Measurements from ENCODE around the gene ARNT2.

Gene ARNT2

GRCh38 chr15:80452166-80452565, 48.0 kb downstream of the ARNT2 start:
- no peak overlapping the region for H3K9ac ChIP-seq
- H3K27ac ChIP-seq, result no peak overlapping the region
- no peak overlapping the region for H3K4me2 ChIP-seq
- H3K27me3 ChIP-seq (ENCODE audit: insufficient read depth, low read depth), result no peaks in the 10 kb centered on the region
- H3K79me2 ChIP-seq (ENCODE audit: insufficient read depth, low read depth), result no peaks in the 10 kb centered on the region
- H3K4me1 ChIP-seq (ENCODE audit: low read depth, poor library complexity, severe bottlenecking), result no peaks in the 10 kb centered on the region
- H3K36me3 ChIP-seq (ENCODE audit: insufficient read depth), result no peaks in the 10 kb centered on the region
- no peak for TF ChIP-seq CTCF (conservative IDR thresholded peaks at IDR 0.05; ENCODE audit: low read depth, low read length)
- H4K20me1 ChIP-seq (ENCODE audit: insufficient read depth), result no peaks in the 10 kb centered on the region
- no peak overlapping the region for H3K4me3 ChIP-seq (IDR thresholded peaks at IDR 0.05; ENCODE audit: insufficient read depth, low read depth, low read length)
- no peak overlapping the region for H2AFZ ChIP-seq (ENCODE audit: low read depth)

- Histone ChIP-seq H3K9ac (no peak overlapping the region), H3K4me3 (IDR thresholded peaks at IDR 0.05; ENCODE audit: insufficient read depth, low read depth, low read length) (no peak overlapping the region), H3K79me2 (ENCODE audit: insufficient read depth, low read depth) (no peaks in the 10 kb centered on the region), H4K20me1 (ENCODE audit: insufficient read depth) (no peaks in the 10 kb centered on the region), H3K27ac (no peak overlapping the region), H3K36me3 (ENCODE audit: insufficient read depth) (no peaks in the 10 kb centered on the region), H3K4me1 (ENCODE audit: low read depth, poor library complexity, severe bottlenecking) (no peaks in the 10 kb centered on the region), H2AFZ (ENCODE audit: low read depth) (peak overlapping the region; percentile 36; the same call in 1 of the 2 replicates), H3K27me3 (ENCODE audit: insufficient read depth, low read depth) (no peaks in the 10 kb centered on the region), H3K4me2 (no peak overlapping the region)
- no peak for TF ChIP-seq CTCF (conservative IDR thresholded peaks at IDR 0.05; ENCODE audit: low read depth, low read length)
These were observed 51.0 kb downstream of the ARNT2 start for GRCh38 chr15:80455051-80455648.

GRCh38 chr15:80455668-80456442, 51.7 kb downstream of the ARNT2 start:
- no peaks in the 10 kb centered on the region for H4K20me1 ChIP-seq (ENCODE audit: insufficient read depth)
- peak; percentile 89 for TF ChIP-seq CTCF (conservative IDR thresholded peaks at IDR 0.05; ENCODE audit: low read depth, low read length)
- H3K4me1 ChIP-seq (ENCODE audit: low read depth, poor library complexity, severe bottlenecking), result no peaks in the 10 kb centered on the region
- H3K27ac ChIP-seq, result no peak overlapping the region
- no peaks in the 10 kb centered on the region for H3K36me3 ChIP-seq (ENCODE audit: insufficient read depth)
- no peak overlapping the region for H3K4me3 ChIP-seq (IDR thresholded peaks at IDR 0.05; ENCODE audit: insufficient read depth, low read depth, low read length)
- H3K4me2 ChIP-seq, result 0 out of 2 replicates have a peak overlapping the region, but pooled peaks have one; percentile 5
- H3K79me2 ChIP-seq (ENCODE audit: insufficient read depth, low read depth), result no peaks in the 10 kb centered on the region
- H3K27me3 ChIP-seq (ENCODE audit: insufficient read depth, low read depth), result no peaks in the 10 kb centered on the region
- no peak overlapping the region for H3K9ac ChIP-seq
- H2AFZ ChIP-seq (ENCODE audit: low read depth), result peak overlapping the region; percentile 36; the same call in 1 of the 2 replicates

- no peaks in the 10 kb centered on the region for H4K20me1 ChIP-seq (ENCODE audit: insufficient read depth)
- no peaks in the 10 kb centered on the region for H3K79me2 ChIP-seq (ENCODE audit: insufficient read depth, low read depth)
- H3K4me1 ChIP-seq (ENCODE audit: low read depth, poor library complexity, severe bottlenecking), result no peaks in the 10 kb centered on the region
- H2AFZ ChIP-seq (ENCODE audit: low read depth), result no peak overlapping the region
- H3K36me3 ChIP-seq (ENCODE audit: insufficient read depth), result no peaks in the 10 kb centered on the region
- no peak overlapping the region for H3K9ac ChIP-seq
- no peaks in the 10 kb centered on the region for H3K27me3 ChIP-seq (ENCODE audit: insufficient read depth, low read depth)
- H3K27ac ChIP-seq, result no peak overlapping the region
- H3K4me2 ChIP-seq, result no peak overlapping the region
- no peak overlapping the region for H3K4me3 ChIP-seq (IDR thresholded peaks at IDR 0.05; ENCODE audit: insufficient read depth, low read depth, low read length)
- no peak for TF ChIP-seq CTCF (conservative IDR thresholded peaks at IDR 0.05; ENCODE audit: low read depth, low read length)
These were observed 52.6 kb downstream of the ARNT2 start for GRCh38 chr15:80456517-80457492.

All from KMS-11 (cell line).